ENCODE measurements around the gene SIGLEC8.
"Not testable (repeated sequence)": the region's sequence is repeated elsewhere in the genome, so short reads cannot be mapped to it uniquely, and the experiment has no call there.

Gene SIGLEC8

DNA sequence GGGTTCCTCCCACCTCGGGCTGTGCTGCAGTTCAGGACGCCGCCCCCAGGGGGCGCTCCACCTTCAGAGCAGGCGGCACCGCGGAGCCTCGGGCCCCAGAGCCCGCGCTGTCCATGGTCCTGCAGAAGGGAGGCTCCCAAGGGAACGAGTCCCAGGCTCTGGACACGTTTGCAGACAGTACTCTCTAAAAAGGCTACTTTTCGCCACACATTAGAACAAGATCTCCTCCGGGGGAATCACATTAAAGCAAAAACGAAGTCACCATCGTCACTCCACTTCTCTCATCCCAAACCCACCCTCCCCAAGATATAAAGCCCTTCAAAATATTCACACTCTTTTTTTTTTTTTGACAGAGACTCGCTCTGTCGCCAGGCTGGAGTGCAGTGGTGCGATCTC lies 36.2 kb downstream of the SIGLEC8 start:
- TF ChIP-seq ZFX (IDR thresholded peaks at IDR 0.05; ENCODE audit: borderline replicate concordance): no peak
- TF ChIP-seq, protein P1, sequence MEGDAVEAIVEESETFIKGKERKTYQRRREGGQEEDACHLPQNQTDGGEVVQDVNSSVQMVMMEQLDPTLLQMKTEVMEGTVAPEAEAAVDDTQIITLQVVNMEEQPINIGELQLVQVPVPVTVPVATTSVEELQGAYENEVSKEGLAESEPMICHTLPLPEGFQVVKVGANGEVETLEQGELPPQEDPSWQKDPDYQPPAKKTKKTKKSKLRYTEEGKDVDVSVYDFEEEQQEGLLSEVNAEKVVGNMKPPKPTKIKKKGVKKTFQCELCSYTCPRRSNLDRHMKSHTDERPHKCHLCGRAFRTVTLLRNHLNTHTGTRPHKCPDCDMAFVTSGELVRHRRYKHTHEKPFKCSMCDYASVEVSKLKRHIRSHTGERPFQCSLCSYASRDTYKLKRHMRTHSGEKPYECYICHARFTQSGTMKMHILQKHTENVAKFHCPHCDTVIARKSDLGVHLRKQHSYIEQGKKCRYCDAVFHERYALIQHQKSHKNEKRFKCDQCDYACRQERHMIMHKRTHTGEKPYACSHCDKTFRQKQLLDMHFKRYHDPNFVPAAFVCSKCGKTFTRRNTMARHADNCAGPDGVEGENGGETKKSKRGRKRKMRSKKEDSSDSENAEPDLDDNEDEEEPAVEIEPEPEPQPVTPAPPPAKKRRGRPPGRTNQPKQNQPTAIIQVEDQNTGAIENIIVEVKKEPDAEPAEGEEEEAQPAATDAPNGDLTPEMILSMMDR (IDR thresholded peaks at IDR 0.05): peak; percentile 96
- H3K27ac ChIP-seq: no peak overlapping the region

GRCh38 chr19:51421229-51422052 lies 36.8 kb downstream of the SIGLEC8 start:
- TF ChIP-seq ZFX (IDR thresholded peaks at IDR 0.05; ENCODE audit: borderline replicate concordance): no peak
- TF ChIP-seq, protein P1 (IDR thresholded peaks at IDR 0.05): no peak
- no peak overlapping the region for H3K27ac ChIP-seq

DNA sequence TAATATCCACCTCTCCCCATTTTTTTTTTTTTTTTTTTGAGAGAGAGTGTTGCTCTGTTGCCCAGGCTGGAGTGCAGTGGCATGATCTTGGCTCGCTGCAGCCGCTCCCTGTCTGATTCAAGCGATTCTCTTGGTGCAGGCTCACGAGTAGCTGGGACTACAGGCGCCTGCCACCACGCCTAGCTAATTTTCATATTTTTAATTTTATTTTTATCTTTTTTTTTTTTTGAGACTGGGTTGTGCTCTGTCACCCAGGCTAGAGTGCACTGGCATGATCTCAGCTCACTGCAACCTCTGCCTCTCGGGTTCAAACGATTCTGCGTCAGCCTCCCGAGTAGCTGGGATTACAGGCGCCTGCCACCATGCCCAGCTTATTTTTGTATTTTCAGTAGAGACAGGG lies 37.7 kb downstream of the SIGLEC8 start:
- H3K27ac ChIP-seq: not testable (repeated sequence)

- TF ChIP-seq ZFX (IDR thresholded peaks at IDR 0.05; ENCODE audit: borderline replicate concordance): no peak
- TF ChIP-seq, protein P1 (IDR thresholded peaks at IDR 0.05): no peak
- H3K27ac ChIP-seq: no peak overlapping the region
These were observed 39.5 kb downstream of the SIGLEC8 start for GRCh38 chr19:51418707-51419106.

DNA sequence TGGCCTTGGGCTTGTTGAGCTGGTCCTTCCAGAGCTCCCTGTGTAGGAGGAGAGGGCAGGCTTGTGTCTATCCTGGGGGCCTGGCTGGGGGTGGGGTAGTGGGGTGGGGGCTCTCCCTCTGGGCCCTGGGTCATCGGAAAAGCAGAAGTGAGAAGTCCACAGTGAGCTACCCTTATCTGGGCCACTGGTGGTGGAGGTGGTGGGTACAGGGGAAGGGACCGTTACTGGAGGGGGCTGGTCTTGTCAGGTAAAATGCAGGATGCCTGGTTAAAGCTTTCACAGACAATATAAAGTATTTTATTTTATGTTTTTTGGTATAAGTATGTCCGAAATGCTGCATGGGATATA lies 40.5 kb downstream of the SIGLEC8 start:
- H3K27ac ChIP-seq: no peak overlapping the region
- TF ChIP-seq ZFX (IDR thresholded peaks at IDR 0.05; ENCODE audit: borderline replicate concordance): no peak
- TF ChIP-seq, protein P1 (IDR thresholded peaks at IDR 0.05): no peak

DNA sequence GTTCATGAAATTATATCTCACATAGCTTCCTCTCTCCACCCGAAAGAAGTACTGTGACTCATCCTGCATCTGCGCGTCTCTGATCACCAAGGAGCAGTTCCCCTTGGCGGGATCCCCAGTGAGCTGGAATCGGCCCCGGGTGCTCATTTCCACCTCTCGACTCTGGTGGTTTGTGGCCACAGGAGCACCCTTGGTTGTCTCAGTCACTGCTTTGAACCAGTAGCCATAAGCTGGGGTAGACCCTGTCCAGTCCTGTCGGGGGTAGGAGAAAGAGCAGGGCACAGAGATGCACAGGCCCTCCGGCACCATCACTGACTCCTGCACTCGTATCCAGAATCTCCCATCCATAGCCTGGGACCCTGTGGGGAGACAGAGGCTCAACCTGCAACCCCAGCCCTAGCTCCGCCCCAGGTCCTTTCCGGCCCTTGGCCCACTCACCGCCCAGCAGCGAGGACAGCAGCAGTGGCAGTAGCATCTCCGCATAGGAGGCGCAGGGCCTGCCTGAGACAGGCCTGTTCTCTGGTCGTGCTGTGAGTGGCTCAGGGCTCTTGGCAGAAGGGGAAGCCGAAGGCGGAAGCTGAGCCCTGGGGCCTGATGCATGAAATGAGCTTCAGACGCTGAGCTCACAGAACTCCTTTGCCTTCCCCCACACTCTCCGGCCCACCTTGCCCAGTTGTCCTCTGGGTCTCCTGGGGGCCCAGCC lies 41.0 kb downstream of the SIGLEC8 start, which contains the start of gene SIGLEC10:
TSS of gene SIGLEC10 (minus strand) at position 536 of the 703 bp plus-strand sequence. CDS start at position 475, 61 bp downstream.
- H3K27ac ChIP-seq: no peak within 1 kb of the TSS
- TF ChIP-seq ZFX (IDR thresholded peaks at IDR 0.05; ENCODE audit: borderline replicate concordance): no peak
- TF ChIP-seq, protein P1 (IDR thresholded peaks at IDR 0.05): no peak

DNA sequence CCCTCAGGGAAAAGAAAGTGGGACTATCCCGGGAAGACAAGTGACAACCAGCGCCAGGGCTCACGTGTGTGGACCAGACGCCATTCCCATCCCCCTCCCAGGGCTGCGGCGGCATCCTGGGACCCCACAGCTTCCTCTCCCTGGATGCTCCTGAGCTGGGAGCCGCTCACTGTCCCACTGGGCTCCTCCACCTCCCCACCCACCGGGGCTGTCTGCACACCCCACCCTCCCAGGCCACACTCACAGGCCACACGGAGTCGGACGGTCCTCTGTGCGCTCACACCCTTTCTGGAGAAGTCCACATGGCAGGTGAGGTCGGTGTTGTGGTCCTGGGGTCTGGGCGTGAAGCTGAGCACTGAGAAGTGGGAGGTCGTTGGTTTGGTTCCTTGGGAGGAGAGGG lies 41.8 kb downstream of the SIGLEC8 start:
- H3K27ac ChIP-seq: not testable (repeated sequence)

GRCh38 chr19:51415187-51415586 lies 43.1 kb downstream of the SIGLEC8 start:
- TF ChIP-seq, protein P1 (IDR thresholded peaks at IDR 0.05): no peak
- TF ChIP-seq ZFX (IDR thresholded peaks at IDR 0.05; ENCODE audit: borderline replicate concordance): no peak
- H3K27ac ChIP-seq: no peak overlapping the region

Data from 22Rv1 (cell line).